Measurements from ENCODE around the gene NDUFB10.

NDUFB10 gene

DNA sequence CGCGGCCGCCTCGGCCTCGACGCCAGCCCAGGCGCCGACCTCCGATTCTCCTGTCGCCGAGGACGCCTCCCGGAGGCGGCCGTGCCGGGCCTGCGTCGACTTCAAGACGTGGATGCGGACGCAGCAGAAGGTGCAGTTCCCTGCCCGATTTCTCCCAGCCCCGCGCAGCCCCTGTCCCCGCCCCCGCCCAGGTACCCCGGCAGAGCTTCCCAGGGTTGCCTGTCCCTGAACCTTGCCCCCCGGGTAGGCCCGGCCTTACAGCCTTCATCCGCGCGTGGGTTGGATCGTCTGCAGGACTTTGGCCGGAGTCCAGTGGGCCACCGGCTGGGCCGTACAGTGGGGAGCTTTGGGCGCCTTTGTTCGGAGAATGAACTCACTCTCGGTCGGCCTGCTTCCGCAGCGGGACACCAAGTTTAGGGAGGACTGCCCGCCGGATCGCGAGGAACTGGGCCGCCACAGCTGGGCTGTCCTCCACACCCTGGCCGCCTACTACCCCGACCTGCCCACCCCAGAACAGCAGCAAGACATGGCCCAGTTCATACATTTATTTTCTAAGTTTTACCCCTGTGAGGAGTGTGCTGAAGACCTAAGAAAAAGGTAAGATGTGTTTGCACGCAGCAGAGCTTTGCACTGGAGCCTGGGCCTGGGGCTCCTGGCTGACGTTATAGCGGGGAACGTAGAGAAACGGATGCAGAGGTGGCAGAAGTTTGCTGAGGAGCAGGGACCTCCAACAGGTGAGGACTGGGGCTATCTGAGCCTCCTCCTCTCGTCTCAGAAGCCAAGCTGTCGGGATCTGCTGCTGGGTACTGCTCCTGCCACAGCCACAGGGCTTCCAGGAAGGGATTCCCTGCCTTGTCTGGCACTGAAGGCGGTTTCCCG, 25.2 kb downstream of the NDUFB10 start:
- no peak for DNase-seq (ENCODE audit: low read depth in 2 of 2)

DNA sequence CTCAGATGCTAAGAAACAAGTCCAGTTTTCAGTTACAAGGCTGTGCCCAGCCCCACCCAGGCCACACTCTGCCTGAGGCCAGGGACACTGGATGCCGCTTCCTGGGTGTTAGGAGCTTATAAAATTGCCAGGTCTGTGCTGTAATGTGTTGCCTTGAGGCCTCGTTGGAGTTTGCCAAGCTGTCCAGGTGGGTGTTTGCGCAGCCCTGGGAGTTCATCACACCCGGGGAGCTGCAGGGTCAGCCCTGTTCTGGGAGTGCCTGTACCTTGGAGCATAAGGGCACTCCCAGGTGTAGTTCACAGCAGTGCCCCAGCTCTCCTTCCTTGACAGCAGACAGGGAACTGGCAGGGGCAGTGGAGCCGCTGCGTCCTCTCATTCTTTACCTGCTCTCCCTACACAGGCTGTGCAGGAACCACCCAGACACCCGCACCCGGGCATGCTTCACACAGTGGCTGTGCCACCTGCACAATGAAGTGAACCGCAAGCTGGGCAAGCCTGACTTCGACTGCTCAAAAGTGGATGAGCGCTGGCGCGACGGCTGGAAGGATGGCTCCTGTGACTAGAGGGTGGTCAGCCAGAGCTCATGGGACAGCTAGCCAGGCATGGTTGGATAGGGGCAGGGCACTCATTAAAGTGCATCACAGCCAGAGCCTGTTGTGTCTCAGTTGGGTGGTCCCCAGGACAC, 26.3 kb downstream of the NDUFB10 start:
- no peak for DNase-seq (ENCODE audit: low read depth in 2 of 2)

DNA sequence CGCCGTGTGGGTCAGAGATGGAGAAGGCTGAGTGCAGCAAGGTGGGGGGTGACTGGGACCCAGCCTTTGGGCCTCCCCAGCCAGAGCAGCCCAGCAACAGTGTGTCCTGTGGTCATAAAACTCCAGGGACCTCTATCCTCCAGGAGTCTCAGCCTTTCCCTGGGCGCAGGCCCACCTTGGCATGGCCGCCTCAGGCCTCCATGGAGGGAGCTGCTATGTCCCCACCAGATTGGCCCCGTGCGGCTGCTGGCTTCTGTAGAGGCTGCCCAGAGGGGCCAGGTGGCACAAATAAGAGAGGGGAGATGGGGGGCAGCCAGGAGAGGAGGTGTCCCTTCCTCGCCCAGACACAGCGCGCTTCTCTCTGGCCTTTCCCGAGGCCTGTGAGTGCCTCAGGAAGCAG, 27.9 kb downstream of the NDUFB10 start:
- DNase-seq (ENCODE audit: low read depth in 2 of 2) = no peak

DNA sequence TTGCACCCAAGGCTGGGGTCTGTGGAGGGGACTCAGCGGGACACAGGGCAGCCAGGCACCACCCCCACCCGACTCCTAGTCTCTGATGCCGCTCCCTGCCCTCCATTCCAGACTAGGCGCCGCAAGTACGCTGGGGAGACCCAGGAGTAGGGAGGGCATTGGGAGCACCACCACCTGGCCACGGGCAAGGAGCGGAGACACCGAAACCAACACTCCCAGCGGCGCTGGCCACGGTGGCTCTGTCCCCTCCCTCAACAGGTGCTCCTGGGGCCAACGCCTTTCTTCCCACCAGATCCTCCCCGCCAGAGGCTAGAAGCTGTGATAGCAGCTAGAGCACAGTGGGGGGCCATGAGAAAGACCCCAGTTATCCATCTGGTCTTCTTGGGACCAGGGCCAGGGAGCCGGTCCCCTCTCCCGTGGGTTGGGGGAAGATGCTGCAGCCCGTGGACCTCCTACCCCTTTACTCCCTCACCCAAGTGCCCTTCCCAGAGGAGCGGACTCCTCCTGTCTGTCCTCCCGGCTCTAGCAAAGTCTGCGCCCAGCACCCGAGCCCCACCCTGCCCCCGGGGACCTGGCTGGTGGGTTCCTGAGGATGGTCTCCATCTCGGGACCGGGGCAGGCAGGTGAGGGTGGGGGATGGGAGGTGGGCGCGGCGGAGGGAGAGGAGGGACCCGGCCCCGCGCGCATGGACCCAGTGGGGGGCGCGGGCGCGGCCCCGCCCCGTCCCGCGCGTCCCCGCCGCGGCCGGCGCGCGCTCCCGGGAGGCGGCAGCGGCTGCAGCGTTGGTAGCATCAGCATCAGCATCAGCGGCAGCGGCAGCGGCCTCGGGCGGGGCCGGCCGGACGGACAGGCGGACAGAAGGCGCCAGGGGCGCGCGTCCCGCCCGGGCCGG, 30.1 kb downstream of the NDUFB10 start, which contains the start of gene SYNGR3:
Gene SYNGR3, plus strand, starts transcription at position 762 of the 892 bp plus-strand sequence. CDS start 133 bp downstream, outside the sequence.
- DNase-seq (ENCODE audit: low read depth in 2 of 2) = no peak

DNA sequence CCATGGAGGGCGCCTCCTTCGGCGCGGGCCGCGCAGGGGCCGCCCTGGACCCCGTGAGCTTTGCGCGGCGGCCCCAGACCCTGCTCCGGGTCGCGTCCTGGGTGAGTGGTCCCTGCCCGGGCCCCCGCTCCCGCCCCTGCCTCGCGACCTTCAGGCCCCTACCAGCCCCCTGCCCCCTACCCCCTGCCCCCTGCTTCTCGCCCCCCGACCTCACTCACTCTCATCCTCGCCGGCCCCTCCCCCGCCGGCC, 30.7 kb downstream of the NDUFB10 start:
- no peak for DNase-seq (ENCODE audit: low read depth in 2 of 2)

DNA sequence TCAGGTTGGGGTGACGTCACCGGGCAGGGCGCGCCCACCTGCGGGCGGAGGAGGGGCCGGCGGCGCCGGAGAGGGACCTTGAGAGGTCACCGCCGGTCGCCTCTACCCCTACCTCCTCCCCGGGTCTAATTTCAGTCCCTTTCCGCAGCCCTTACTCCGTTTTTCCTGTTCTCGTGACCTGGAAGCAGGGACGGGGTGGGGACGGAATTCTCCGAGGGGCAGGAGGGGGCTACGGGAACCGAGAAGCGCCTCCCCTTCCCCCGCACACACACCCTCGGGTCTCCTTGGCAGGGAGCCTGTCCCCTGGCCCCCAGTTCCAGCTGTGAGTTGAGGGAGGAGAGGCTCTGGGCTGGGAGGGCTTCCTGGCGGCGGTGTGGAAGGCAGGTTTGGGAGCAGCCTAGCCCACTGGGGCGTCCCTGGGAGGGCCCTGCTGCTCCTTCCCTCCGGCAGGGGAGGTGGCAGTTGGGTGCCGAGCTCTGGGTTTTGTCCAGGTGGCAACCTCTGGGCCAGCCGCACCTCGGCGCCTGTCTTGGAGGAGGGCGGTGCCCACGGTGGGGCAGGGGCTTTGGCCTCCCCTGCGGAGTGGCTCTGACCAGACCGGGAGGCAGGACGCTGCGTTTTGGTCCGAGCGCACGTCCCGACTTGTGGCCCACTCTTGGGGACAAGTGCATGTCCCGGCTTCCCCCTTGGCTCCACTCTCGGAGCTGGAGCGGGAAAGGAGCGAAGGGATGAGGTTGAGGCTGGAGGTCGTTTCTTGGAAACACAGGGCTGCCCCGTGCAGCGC, 31.2 kb downstream of the NDUFB10 start:
- no peak for DNase-seq (ENCODE audit: low read depth in 2 of 2)

DNA sequence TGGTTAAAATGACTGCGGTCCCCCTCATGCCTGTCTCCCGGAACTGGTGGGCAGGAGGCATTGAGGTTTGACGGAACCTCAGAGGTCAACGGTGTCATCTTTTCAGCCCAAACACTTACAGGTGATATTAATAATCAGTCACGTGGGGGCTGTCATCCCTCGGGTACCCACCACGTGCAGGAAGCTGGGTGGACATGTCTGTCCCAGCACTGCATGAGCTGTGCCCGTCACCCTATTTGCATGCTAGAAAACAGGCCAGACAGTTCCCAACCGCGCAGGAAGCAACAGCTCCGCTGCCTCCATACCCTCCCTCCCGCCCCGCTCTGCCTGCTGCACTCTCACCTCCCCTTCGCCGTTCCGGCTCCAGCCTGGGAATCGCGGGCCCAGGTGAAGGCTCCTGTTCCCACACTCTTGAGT, 31.8 kb downstream of the NDUFB10 start:
- DNase-seq (ENCODE audit: low read depth in 2 of 2) = no peak

DNA sequence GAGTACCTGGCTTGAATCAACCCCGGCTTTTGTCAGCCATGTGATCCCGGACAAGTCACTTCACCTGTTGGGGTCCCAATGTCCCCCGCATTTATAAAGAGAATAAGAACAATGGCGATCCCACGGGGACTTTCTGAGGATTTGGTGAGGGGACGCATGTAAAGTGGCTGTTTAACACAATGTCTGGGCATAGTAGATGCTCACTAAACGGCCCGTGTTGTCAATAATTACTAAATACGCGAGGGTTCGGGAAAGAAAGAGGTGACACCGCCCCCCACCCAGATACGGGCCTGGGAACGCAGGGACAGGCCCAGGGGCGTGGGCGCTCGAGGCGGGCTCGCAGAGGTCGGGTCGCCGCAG, 32.2 kb downstream of the NDUFB10 start:
- DNase-seq (ENCODE audit: low read depth in 2 of 2) = no peak

DNA sequence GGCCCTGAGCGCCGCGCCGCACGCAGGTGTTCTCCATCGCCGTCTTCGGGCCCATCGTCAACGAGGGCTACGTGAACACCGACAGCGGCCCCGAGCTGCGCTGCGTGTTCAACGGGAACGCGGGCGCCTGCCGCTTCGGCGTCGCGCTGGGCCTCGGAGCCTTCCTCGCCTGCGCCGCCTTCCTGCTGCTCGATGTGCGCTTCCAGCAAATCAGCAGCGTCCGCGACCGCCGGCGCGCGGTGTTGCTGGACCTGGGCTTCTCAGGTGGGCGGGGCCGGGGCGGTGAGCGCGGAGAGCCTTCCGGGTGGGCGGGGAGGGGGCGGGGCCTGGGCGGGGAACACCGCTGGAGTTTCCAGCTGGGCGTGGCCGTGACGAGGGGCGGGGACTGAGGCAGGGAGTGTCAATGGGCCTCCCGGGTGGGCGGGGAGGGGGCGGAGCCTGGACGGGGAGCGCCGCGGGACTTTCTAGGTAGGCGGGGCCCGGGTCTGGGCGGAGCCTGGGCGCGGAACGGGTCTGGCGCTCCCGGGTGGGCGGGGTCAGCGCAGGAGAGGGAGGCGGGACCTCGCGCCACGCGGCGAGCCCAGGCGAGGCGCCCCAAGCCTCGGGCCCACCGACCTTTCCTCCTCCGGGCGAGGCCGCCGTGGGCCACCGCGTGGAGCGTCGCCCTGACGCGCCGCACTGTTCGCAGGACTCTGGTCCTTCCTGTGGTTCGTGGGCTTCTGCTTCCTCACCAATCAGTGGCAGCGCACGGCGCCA, 32.8 kb downstream of the NDUFB10 start:
- DNase-seq (ENCODE audit: low read depth in 2 of 2) = peak; percentile 95 to 97

DNA sequence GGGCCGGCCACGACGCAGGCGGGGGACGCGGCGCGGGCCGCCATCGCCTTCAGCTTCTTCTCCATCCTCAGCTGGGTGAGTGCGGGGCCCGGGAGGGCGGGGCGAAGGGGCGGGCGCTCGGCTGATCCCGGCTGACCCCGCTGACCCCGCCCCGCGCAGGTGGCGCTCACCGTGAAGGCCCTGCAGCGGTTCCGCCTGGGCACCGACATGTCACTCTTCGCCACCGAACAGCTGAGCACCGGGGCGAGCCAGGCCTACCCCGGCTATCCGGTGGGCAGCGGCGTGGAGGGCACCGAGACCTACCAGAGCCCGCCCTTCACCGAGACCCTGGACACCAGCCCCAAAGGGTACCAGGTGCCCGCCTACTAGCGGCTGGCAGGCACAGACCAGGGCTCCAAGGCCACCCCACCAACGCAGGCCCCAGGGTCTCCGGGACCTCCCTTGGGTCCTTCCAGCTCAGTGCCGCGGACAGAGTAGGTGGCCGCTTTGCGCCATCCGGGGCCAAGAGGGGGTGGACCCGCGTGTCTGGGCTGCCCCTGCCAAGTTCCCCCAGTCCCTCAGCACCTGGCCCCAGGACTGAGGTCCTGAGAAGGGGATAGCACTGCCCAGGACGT, 33.5 kb downstream of the NDUFB10 start:
- no peak for DNase-seq (ENCODE audit: low read depth in 2 of 2)

DNA sequence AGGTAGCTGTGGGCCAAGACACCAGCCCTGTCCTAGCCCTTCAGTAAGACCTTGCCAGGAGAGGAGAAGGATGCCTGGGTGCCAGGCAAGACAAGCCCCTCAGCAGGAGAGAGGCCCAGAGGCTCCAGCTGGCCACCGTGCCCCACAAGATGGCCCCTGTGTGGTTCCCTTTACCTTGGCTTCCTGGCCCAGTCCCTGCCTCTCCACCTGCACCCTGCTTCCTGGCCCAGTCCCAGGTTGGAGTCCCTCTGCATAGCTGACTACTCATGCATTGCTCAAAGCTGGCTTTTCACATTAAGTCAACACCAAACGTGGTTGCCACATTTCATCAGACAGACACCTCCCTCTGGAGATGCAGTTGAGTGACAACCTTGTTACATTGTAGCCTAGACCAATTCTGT, 34.4 kb downstream of the NDUFB10 start:
- no peak for DNase-seq (ENCODE audit: low read depth in 2 of 2)

DNA sequence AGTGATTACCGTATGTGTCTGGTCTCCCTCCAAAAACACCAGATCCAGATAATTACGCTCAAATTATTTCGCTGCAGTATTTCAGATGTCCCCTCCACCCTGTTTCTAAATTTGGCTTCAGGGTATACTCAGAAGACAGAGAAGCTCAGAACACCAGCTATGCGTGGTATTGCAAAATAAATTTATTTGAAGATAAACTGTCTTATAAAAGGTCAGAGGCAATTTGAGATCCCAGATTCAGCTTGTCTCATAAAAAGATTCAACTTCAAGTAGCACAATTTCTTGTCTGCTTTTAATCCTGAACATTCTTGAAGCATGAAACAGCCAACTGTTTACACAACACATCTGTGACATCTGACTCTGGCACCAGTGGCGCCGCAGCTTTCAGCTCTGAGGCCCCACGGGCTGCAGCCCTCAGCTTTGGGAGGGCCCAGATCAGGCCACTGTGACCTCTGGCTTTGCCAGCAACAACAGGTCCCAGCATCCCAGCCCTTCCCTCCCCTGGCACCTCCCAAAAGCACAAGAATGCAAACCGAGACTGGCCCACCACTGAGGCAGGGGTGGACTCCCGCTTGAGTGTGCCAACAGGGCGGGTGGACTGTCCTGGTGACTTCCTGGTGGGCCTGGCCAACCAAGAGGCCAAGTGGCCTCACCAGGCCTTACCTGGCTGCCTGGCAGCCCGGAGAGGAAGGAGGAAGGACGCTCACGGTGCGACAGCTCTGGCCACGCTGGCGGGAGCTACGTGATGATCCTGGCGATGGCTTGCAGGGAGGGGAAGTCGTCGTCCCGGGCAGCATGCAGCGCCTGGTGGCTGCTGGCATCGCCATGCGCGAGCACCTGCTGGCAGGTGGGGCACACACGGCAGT, 38.4 kb downstream of the NDUFB10 start:
- no peak for DNase-seq (ENCODE audit: low read depth in 2 of 2)

DNA sequence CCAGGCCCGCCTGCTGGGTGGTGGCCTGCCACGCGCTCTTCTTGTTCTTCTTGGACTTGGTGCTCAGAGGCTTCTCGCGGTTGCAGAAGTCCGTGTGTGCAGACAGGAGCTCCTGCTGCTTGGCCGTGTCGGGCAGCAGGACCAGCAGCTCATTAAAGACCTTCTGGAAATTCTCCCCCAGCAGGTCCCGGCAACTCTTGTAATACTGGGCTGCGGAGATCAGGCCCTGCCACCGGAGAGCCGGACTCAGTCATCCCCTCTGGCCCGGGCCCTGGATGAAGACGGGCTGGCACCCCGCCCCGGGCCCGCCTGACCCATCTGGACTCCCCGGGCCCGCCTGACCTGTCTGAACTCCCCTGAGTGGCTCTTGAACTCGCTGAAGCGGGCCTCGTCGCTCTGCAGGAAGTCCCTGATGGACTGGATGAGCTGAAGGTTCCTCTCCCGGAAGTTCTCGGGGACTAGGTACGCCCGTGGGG, 39.1 kb downstream of the NDUFB10 start:
- no peak for DNase-seq (ENCODE audit: low read depth in 2 of 2)

DNA sequence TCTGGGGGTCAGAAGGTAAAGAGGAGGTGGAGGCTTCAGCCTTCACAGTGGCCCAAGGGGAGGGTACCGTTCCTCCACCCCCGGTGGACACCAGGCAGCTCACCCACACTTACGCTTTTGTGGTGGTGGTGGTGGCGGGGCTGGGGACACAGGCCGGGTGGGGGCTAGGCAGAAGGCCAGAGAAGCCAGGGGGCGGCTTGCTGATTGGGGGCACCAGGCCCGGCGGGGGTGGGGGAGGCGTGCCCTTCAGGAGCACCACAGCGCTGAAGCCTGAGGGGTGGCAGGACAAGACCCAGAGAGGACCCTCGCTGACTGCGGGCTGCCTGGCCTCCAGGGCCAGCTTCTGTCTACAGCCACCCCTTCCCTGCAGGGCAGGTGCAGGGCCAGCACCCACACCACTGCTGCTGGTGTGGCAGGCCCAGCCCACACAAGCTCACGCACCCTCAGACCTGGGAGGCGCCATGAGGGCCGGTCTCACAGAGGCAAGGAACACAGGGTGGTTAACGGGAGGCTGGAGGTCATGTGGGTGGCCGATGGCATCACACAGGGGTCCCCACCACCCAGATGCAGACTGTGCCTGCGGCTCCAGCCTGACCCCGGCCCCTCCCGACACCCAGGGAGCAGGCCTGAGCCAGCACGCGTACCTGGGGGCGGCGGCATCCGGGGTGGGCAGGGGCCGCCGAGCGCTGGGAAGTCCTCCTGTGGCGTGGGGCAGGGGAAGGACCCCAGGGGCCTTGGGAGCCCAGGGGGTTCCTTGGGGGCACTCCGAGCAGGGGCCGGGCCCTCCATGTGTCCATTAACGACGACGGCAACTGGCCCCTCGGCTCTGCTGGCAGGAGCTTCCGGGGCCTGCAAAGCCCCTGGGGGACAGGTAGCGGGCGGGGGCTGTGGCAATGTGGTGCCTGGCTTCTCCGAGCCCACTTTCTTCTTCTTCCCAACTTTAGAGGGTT, 39.8 kb downstream of the NDUFB10 start:
- DNase-seq (ENCODE audit: low read depth in 2 of 2) = no peak

DNA sequence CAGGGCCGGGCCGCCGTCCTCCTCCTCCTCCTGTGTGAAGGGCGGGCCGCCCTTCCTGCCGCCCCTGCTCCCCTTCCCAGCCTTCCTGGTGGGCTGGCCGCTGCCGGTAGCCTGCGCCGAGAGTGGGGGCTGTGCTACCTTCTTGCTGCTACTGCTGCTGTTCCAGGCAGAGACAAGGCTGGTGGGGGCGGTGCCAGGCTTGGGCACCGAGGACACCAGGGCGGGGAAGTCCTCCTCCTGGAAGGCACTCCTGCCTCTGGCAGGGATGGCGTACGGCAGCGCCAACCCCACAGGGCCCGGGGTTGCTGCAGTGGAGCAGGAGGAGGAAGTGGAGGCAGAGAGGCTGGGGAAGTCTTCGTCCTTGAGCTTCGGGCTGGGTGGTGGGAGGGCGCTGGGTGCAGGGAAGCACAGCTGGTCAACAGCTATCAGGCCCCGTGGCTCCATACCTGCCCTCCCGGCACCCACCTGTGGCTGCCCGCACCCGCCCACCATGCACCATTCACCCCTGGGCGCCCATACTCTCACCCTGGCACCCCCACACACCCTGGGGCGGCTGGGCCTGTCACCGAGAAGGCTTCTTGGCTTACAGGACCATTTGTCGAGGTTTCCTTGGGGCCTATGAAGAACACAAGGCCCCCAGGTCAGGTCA, 40.7 kb downstream of the NDUFB10 start:
- no peak for DNase-seq (ENCODE audit: low read depth in 2 of 2)

DNA sequence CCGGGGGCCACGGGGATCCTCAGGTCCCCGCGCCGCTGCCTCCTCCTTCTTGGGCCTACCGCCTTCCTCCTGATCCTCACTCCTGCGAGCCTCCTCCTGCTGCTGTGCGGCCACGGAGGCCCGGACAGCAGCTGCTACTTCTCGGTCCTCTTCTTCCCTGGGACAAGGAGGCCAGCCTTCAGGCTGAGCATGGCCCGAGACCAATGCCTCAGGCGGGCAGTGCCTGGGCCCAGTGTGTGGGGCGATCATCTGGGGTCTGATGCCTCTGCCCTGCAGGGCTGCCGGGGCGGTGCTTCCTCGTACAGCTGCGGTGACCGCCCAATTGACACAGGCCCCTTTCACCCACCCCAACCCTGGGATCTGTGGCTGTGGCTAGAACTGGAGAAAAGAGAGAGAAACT, 41.7 kb downstream of the NDUFB10 start:
- no peak for DNase-seq (ENCODE audit: low read depth in 2 of 2)

DNA sequence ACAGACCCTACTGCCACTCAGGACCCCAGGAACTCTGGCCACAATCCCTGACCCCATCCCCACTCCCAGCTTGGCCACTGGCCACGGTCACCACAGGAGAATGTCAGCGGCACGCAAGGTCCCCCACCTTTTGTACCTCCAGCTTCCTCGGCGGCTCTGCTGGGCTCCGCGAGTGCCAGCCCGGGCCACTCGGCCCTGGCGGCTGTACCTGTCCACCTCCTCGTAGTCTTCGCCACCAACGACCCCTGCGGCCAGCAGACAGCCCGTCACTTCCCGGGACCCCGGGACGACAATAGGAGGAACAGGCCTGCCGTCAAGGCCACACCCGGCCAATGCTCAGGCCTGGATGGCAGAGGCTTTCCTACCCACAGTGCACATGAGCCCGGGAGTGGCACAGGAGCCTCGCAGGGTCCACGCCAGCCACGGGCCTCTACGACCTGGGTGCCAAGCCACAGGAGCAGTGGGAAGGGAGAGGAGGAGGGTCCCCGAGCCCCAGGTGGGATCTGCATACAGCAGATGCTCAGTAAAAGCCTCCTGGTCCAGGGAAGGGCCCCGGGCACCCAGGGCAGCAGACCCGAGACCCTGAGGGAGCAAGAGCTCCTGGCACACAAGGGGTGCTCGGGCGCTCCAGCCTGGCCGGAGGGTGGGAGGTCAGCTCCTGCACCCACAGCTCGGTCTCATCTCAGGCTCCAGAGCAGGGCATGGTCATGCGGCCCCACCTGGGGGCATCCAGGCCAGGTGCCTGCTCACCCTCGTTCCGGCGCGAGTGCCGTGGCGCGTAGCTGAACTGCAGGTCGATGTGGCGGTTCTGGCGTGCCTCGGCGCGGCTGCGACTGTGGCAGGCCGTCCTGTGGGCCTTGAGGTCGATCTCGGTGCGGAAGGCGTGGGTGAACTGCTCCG, 42.4 kb downstream of the NDUFB10 start:
- no peak for DNase-seq (ENCODE audit: low read depth in 2 of 2)
